Measurements from ENCODE around the gene ITPK1.

Gene ITPK1

GRCh38 chr14:93083917-93084316, 31.8 kb downstream of the ITPK1 start:
- no peak overlapping the region for H3K4me3 ChIP-seq (replicated peaks in 1 of 2; ENCODE audit: low read depth in 2 of 2, low read length in 2 of 2)
- TF ChIP-seq CTCF (IDR thresholded peaks at IDR 0.05; ENCODE audit: low read depth, low read length) = no peak
- no peak for DNase-seq (ENCODE audit: low read depth in 2 of 2)

GRCh38 chr14:93082576-93083001, 33.1 kb downstream of the ITPK1 start:
- no peak for TF ChIP-seq CTCF (IDR thresholded peaks at IDR 0.05; ENCODE audit: low read depth, low read length)
- no peak overlapping the region for H3K4me3 ChIP-seq (replicated peaks in 1 of 2; ENCODE audit: low read depth in 2 of 2, low read length in 2 of 2)
- DNase-seq (ENCODE audit: low read depth in 2 of 2) = no peak

GRCh38 chr14:93081876-93082570, 33.7 kb downstream of the ITPK1 start:
- DNase-seq (ENCODE audit: low read depth in 2 of 2) = no peak
- H3K4me3 ChIP-seq (replicated peaks in 1 of 2; ENCODE audit: low read depth in 2 of 2, low read length in 2 of 2) = no peak overlapping the region
- no peak for TF ChIP-seq CTCF (IDR thresholded peaks at IDR 0.05; ENCODE audit: low read depth, low read length)

GRCh38 chr14:93079865-93080403, 35.8 kb downstream of the ITPK1 start:
- H3K4me3 ChIP-seq (replicated peaks in 1 of 2; ENCODE audit: low read depth in 2 of 2, low read length in 2 of 2) = no peak overlapping the region
- TF ChIP-seq CTCF (IDR thresholded peaks at IDR 0.05; ENCODE audit: low read depth, low read length) = no peak
- DNase-seq (ENCODE audit: low read depth in 2 of 2) = no peak

- no peak for DNase-seq (ENCODE audit: low read depth in 2 of 2)
- TF ChIP-seq CTCF (IDR thresholded peaks at IDR 0.05; ENCODE audit: low read depth, low read length) = no peak
- no peak overlapping the region for H3K4me3 ChIP-seq (replicated peaks in 1 of 2; ENCODE audit: low read depth in 2 of 2, low read length in 2 of 2)
Observed at GRCh38 chr14:93079321-93079720, 36.4 kb downstream of the ITPK1 start.

GRCh38 chr14:93078870-93079269, 36.9 kb downstream of the ITPK1 start:
- peak in 1 of 2 donors; percentile 25 for DNase-seq (ENCODE audit: low read depth in 2 of 2)
- H3K4me3 ChIP-seq (replicated peaks in 1 of 2; ENCODE audit: low read depth in 2 of 2, low read length in 2 of 2) = no peak overlapping the region
- TF ChIP-seq CTCF (IDR thresholded peaks at IDR 0.05; ENCODE audit: low read depth, low read length) = no peak

Measured in cardiac fibroblast (primary cell).